HG02970 (cell line): ENCODE data around the gene KRTAP16-1.
"Not testable (repeated sequence)": the region's sequence is repeated elsewhere in the genome, so short reads cannot be mapped to it uniquely, and the experiment has no call there.

Experiments
- ATAC-seq: cut with Tn5 transposase; IDR thresholded peaks from one replicate; pipeline ENCODE4 v1.9.1; 2021; ENCODE audit warnings: mild to moderate bottlenecking, moderate library complexity, moderate number of reproducible peaks; ENCODE audit not compliant: unreplicated experiment, low FRiP score

KRTAP16-1 gene

GRCh38 chr17:41308918-41309359 is at the start of gene KRTAP16-1:
Gene KRTAP16-1, minus strand, starts transcription at chr17:41309309. Its CDS starts 56 bp downstream, at chr17:41309253.
- ATAC-seq = no peak

DNA sequence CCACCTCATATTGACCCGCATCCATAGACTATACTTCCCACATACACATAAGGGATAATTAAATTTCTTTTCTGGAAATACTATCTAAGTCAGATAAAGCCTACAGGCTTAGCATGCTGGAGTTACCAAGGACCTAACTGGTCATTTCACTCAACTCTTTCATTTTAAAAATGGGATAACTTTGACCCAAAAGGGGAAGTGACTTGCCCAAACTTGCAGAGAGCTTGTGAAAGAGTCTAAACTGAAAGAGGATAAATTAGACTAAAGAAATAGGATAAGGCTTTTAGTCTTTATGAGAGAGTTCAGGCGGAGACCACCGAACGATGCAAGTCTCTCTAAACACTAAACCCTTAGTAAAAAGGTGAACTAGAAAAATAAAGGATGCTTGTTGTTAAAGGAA is 45.4 kb upstream of the KRTAP16-1 start:
- ATAC-seq = no peak

- no peak for ATAC-seq
These were observed 43.7 kb upstream of the KRTAP16-1 start for GRCh38 chr17:41352597-41353366.

- no peak for ATAC-seq
These were observed 42.1 kb upstream of the KRTAP16-1 start for GRCh38 chr17:41351177-41351576.

- ATAC-seq = not testable (repeated sequence)
These were observed 41.3 kb upstream of the KRTAP16-1 start, which contains the start of gene KRT33A for GRCh38 chr17:41350381-41350878. Gene KRT33A, minus strand, starts transcription at chr17:41350828. Its CDS starts 61 bp downstream, at chr17:41350767.

DNA sequence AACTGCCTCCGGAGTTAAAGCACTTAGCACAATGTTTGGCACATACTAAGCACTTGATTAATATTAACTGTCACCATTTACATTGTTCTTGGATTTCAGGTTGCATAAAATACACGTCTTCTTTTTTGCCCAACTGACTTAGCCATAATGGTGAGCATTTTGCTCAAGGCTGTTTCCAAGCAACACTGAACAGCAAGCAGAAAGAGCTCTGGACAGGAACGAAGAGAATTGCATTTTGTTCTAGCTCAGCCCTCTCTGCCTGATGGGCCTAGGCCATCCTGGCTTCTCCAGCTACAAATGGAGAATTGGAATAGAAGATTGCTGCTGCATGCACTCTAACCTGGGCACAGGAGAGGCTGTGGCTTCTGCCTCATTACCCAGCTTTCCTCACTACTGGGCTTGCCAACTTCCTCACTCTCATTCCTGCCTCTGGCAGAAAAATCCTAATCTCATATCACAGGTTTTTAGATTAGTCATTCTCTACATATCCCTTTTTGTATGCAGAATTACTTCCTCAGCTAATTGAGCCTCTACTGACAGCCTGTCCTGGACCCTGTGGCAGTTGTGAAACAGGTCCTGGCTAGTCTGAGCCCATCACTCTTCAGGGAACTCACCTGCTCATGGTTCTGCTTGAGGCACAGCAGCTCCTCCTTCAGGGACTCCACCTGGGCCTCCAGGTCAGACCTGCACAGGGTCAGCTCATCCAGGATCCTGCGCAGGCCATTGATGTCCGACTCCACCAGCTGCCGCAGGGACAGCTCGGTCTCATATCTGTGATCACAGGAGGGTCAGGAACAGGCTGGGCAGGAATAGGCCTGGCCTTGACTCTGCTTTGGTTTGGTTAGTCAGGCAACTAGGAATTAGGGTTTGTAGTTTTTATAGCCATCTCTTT is 39.0 kb upstream of the KRTAP16-1 start:
- ATAC-seq = no peak

- ATAC-seq = not testable (repeated sequence)
These were observed 37.3 kb upstream of the KRTAP16-1 start for GRCh38 chr17:41346421-41346820.

DNA sequence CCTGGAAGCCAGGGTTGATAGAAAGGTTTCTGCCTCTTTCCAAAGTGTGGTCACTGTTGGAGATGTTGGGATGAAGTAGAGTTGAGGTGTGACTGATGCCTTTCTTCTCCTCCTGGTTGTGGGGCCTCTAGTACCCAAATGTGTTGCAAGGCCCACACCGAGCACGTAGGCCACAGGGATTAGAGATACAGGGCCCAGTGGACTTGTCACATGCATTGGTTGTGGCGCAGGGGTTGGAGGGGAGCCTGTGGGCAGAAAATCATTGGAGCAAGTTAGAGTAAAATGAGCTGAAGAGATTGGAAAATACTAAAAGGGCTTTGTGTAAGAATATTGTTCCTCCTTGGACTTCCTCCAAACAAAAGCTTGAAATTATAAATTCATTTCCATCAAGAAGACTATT is 36.9 kb upstream of the KRTAP16-1 start:
- ATAC-seq = no peak

DNA sequence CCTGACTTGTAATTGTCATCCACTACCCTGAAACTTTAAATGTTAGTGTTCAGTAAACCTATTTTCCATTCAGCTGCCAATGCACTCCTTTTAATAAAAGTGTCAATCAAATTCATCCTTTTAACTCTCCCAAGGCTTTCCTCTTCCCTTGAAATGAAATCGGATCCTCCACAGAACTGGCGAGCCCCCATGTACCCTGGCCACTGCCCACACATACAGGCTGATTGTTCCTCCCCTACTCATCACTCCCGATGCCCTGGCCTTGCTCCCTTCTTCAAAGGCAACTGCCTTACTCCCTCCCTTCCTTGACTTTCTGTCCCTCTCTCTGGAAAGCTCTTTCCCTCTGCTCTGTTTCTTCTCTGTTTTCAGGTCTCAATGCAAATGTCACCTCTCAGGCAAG is 33.9 kb upstream of the KRTAP16-1 start:
- ATAC-seq = no peak

GRCh38 chr17:41340934-41341861 is 32.1 kb upstream of the KRTAP16-1 start:
- no peak for ATAC-seq

- no peak for ATAC-seq
These were observed 31.4 kb upstream of the KRTAP16-1 start for GRCh38 chr17:41340494-41340893.

DNA sequence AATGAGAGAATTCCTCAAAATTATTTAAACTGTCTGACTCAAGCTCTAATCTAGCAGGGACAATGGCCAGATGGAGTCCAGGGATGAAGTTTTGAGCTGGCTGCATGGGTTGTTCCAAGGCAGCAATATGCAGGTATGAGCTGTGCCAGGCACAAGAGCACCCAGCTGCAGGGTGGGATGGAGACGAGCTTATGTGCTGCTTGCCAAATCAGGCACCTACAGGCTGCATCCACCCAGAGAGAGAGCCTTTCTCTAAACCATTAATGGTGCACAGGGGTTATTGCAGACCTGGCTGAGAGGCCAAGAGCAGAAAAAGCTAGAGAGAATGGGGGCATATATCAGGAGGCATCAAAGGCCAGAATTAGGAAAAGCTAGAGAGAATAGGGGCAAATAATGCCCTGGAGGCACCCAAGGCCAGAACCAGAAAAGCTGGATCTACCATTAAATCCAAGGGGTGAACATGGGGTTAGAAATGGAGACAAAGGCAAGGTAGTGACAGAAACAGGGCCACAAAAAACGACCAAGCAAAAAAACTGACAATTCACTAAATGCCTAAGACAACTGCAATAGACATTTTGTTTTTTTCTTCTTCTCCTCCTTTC is 30.6 kb upstream of the KRTAP16-1 start:
- no peak for ATAC-seq

DNA sequence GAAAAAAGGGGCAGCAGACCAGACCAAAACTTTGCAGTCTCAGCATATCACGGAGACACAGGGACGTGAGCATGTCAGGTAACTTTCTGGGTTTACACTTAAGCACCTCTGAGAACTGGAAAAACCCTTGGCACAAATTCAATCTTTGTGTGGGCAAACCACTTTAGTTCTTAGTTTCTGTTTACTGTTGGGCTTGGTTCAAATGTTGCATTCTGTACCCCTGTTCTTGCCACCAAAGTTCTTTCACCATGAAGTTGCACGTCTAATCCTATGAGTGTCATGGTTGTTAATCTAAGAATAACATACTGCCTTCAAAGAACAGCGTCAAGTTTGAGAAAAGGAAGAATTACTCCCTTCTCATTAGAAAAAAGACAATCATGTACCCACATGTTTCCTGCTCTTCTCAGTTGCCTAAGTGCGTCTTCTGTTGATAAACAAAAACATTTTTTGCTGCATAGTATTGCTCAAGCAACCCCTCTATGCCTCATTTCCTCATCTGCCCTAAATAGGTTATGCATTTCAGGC is 29.9 kb upstream of the KRTAP16-1 start:
- no peak for ATAC-seq

DNA sequence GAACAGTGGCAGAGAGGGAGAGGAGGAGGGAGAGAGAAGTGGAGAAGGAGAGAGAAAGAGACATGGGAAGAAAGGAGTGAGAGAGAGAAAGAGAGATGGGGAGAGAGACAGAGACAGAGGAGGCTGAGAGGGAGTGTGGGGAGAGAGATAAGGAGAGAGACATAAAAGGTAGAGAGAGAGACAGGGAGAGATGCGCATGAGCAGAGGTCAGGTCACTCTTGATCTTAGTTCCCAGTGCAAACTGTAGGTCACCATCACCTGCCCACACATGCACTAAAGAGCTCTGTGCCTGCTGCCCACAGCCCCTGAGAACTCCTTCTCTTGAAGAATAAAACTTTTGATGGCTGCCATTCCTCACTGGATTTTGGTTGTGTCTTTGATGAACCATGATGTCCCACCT is 26.6 kb upstream of the KRTAP16-1 start:
- ATAC-seq = no peak

GRCh38 chr17:41334385-41335305 is 25.5 kb upstream of the KRTAP16-1 start:
- no peak for ATAC-seq

GRCh38 chr17:41333836-41334235 is 24.7 kb upstream of the KRTAP16-1 start:
- ATAC-seq = no peak

GRCh38 chr17:41333098-41333497 is 24.0 kb upstream of the KRTAP16-1 start:
- ATAC-seq = no peak

DNA sequence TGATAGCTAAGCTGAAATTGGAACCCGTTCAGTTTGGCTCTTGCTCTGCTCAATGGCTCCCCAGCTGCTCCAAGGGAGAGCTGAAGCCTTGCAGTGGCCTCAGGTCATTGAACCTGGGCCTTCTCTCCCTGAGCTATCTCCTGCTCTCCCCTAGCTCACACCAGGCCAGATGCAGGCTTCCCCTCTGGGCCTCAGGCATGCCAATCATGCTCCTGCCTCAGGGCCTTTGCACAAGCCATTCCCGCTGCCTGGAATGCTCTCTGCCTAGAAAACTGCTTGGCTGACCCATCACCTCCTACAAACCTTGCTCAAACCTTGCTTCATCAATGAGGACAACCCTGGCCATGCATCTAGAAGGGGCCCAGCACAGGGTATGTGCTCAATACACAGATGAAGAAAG is 23.1 kb upstream of the KRTAP16-1 start:
- no peak for ATAC-seq
